Glutamatergic neuron (in vitro differentiated cells): ENCODE measurements around the gene SYT2. TPM values are rescaled to one million over a fixed set of nuclear protein-coding genes. Genes with fewer than 3 reads are reported as not detected.
A peak's percentile ranks its signal among the peaks of the same experiment; 100 is the strongest.
"Not testable (repeated sequence)": the region's sequence is repeated elsewhere in the genome, so short reads cannot be mapped to it uniquely, and the experiment has no call there.

ENCODE experiments used
- DNase-seq: peaks from one replicate; pipeline ENCODE4 v3.0.0; 2022
- H3K27ac Mint-ChIP-seq: one replicate; pipeline ENCODE4 v1.8.0; 2020; ENCODE audit warnings: mild to moderate bottlenecking, mixed read lengths, inconsistent platforms; ENCODE audit not compliant: unreplicated experiment
- H3K27me3 Mint-ChIP-seq: one replicate; pipeline ENCODE4 v1.8.0; 2020; ENCODE audit warnings: mild to moderate bottlenecking, moderate library complexity, mixed read lengths, inconsistent platforms; ENCODE audit not compliant: unreplicated experiment
- H3K36me3 Mint-ChIP-seq: one replicate; pipeline ENCODE4 v1.8.0; 2020; ENCODE audit warnings: mild to moderate bottlenecking, mixed read lengths, inconsistent platforms; ENCODE audit not compliant: unreplicated experiment
- H3K4me1 Mint-ChIP-seq: one replicate; pipeline ENCODE4 v1.8.0; 2020; ENCODE audit warnings: mild to moderate bottlenecking, low read depth, mixed read lengths, inconsistent platforms; ENCODE audit not compliant: unreplicated experiment
- H3K4me3 Mint-ChIP-seq: one replicate; pipeline ENCODE4 v1.8.0; 2020; ENCODE audit warnings: mild to moderate bottlenecking, mixed read lengths, inconsistent platforms; ENCODE audit not compliant: unreplicated experiment
- H3K9me3 Mint-ChIP-seq: one replicate; pipeline ENCODE4 v1.8.0; 2020; ENCODE audit warnings: mild to moderate bottlenecking, moderate library complexity, mixed read lengths, inconsistent platforms; ENCODE audit not compliant: unreplicated experiment
- CTCF ChIP-seq: fragments of 200-600 bp; sonication (generic); IDR thresholded peaks from one replicate; pipeline ENCODE4 v1.5.0; 2021; ENCODE audit not compliant: partially characterized antibody, unreplicated experiment
- total RNA-seq: library from RNA; stranded (reverse); fragmentation: NEBNext Ultra II Directional; extraction: Animal tissue kit (Norgen Biotek cat#: 25700); gene quantifications from one replicate; pipeline ENCODE4 v1.2.1, GENCODE V29; 2021; ENCODE audit not compliant: unreplicated experiment

The SYT2 gene
- total RNA-seq, 1 donor from 2014 or later: 2.6 TPM

GRCh38 chr1:202632241-202632640 lies 78.0 kb downstream of the SYT2 start:
- Mint-ChIP-seq H3K27ac (no peak overlapping the region), H3K36me3 (no peaks in the 10 kb centered on the region), H3K9me3 (peaks cover 3% of the 10 kb centered on the region), H3K4me3 (no peak overlapping the region), H3K4me1 (peaks cover 14% of the 10 kb centered on the region), H3K27me3 (peaks cover 16% of the 10 kb centered on the region)
- TF ChIP-seq CTCF: no peak
- DNase-seq: no peak

GRCh38 chr1:202631076-202631923 lies 79.0 kb downstream of the SYT2 start:
- Mint-ChIP-seq H3K4me3 (peak overlapping the region; percentile 64), H3K27ac (no peak overlapping the region), H3K27me3 (peaks cover 16% of the 10 kb centered on the region), H3K4me1 (peaks cover 17% of the 10 kb centered on the region), H3K9me3 (no peaks in the 10 kb centered on the region), H3K36me3 (no peaks in the 10 kb centered on the region)
- no peak for DNase-seq
- no peak for TF ChIP-seq CTCF

GRCh38 chr1:202630541-202630940 lies 79.7 kb downstream of the SYT2 start:
- no peak overlapping the region for H3K27ac Mint-ChIP-seq
- H3K36me3 Mint-ChIP-seq: no peaks in the 10 kb centered on the region
- peaks cover 16% of the 10 kb centered on the region for H3K27me3 Mint-ChIP-seq
- H3K9me3 Mint-ChIP-seq: no peaks in the 10 kb centered on the region
- H3K4me3 Mint-ChIP-seq: peak overlapping the region; percentile 64
- no peak for TF ChIP-seq CTCF
- H3K4me1 Mint-ChIP-seq: peaks cover 20% of the 10 kb centered on the region
- DNase-seq: no peak

- not testable (repeated sequence) for H3K36me3 Mint-ChIP-seq, H3K27ac Mint-ChIP-seq, H3K9me3 Mint-ChIP-seq, DNase-seq
- H3K4me3 Mint-ChIP-seq: peak overlapping the region; percentile 55
- H3K27me3 Mint-ChIP-seq: peaks cover 16% of the 10 kb centered on the region
- H3K4me1 Mint-ChIP-seq: peaks cover 20% of the 10 kb centered on the region
Measured at GRCh38 chr1:202630096-202630495, 80.2 kb downstream of the SYT2 start.

GRCh38 chr1:202629257-202629811 lies 80.9 kb downstream of the SYT2 start:
- not testable (repeated sequence) for H3K4me3 Mint-ChIP-seq, H3K27ac Mint-ChIP-seq, H3K9me3 Mint-ChIP-seq, H3K36me3 Mint-ChIP-seq, DNase-seq
- H3K4me1 Mint-ChIP-seq: peaks cover 20% of the 10 kb centered on the region
- H3K27me3 Mint-ChIP-seq: peaks cover 16% of the 10 kb centered on the region

- DNase-seq: no peak
- Mint-ChIP-seq H3K36me3 (no peaks in the 10 kb centered on the region), H3K9me3 (no peaks in the 10 kb centered on the region), H3K27ac (no peak overlapping the region), H3K4me1 (peaks cover 20% of the 10 kb centered on the region), H3K4me3 (no peak overlapping the region), H3K27me3 (peaks cover 16% of the 10 kb centered on the region)
- TF ChIP-seq CTCF: no peak
Measured at GRCh38 chr1:202628646-202629215, 81.5 kb downstream of the SYT2 start.
